GM06990 (cell line): ENCODE results near the gene COG3.

Experiments
- DNase-seq: peaks from one replicate; pipeline ENCODE4 v3.0.0-alpha.2; 2011; ENCODE audit not compliant: insufficient read length; ENCODE audit errors: extremely low read depth
- H3K27me3 ChIP-seq: replicated peaks from 2 replicates; pipeline ENCODE4 v1.6.0; 2011; ENCODE audit warnings: low read length; ENCODE audit not compliant: control insufficient read depth, insufficient read depth
- H3K36me3 ChIP-seq: 2 replicates; pipeline ENCODE4 v1.5.1; 2011; ENCODE audit warnings: low read length; ENCODE audit not compliant: control insufficient read depth, insufficient read depth
- H3K4me3 ChIP-seq: replicated peaks from 2 replicates; pipeline ENCODE4 v1.5.1; 2011; ENCODE audit warnings: low read depth, mild to moderate bottlenecking, control low read depth, low read length
- CTCF ChIP-seq: IDR thresholded peaks from 2 replicates; pipeline ENCODE4 v1.5.1; 2011; ENCODE audit warnings: low read length, control low read depth, mild to moderate bottlenecking, inconsistent platforms; ENCODE audit not compliant: insufficient read depth, poor library complexity, severe bottlenecking

The COG3 gene

GRCh38 chr13:45454204-45454603 is 10.5 kb upstream of the COG3 start:
- no peak for DNase-seq
- Histone ChIP-seq H3K4me3 (no peak overlapping the region), H3K36me3 (no peaks in the 10 kb centered on the region), H3K27me3 (no peaks in the 10 kb centered on the region)
- no peak for TF ChIP-seq CTCF

- no peak for DNase-seq
- Histone ChIP-seq H3K36me3 (no peaks in the 10 kb centered on the region), H3K4me3 (no peak overlapping the region), H3K27me3 (no peaks in the 10 kb centered on the region)
- TF ChIP-seq CTCF, result no peak
Measured at GRCh38 chr13:45456196-45456972, 8.4 kb upstream of the COG3 start.

GRCh38 chr13:45464141-45464686 is 525 bp upstream of the COG3 start:
- no peak for DNase-seq
- no peaks in the 10 kb centered on the region for H3K27me3 ChIP-seq
- no peaks in the 10 kb centered on the region for H3K36me3 ChIP-seq
- peak; percentile 42 for TF ChIP-seq CTCF
- H3K4me3 ChIP-seq, result peak overlapping the region; percentile 99

GRCh38 chr13:45466359-45466758 is 1.6 kb downstream of the COG3 start:
- DNase-seq, result no peak
- Histone ChIP-seq H3K27me3 (no peaks in the 10 kb centered on the region), H3K4me3 (peak overlapping the region; percentile 99), H3K36me3 (no peaks in the 10 kb centered on the region)
- TF ChIP-seq CTCF, result no peak

GRCh38 chr13:45468635-45469034 is 3.9 kb downstream of the COG3 start:
- no peaks in the 10 kb centered on the region for H3K36me3 ChIP-seq
- no peak for TF ChIP-seq CTCF
- no peak for DNase-seq
- no peaks in the 10 kb centered on the region for H3K27me3 ChIP-seq
- no peak overlapping the region for H3K4me3 ChIP-seq
